Measurements from ENCODE around the gene ARHGEF6. TPM values are rescaled to one million over a fixed set of nuclear protein-coding genes. Genes with fewer than 3 reads are reported as not detected.

The ARHGEF6 gene
- polyA plus RNA-seq, 1 donor from 2014 or later, result 1.8 TPM

GRCh38 chrX:136742721-136743379 lies 37.9 kb downstream of the ARHGEF6 start:
- Histone ChIP-seq H3K79me2 (replicated peaks; ENCODE audit: insufficient read depth, low read length) (no peaks in the 10 kb centered on the region), H3K27ac (ENCODE audit: low read length) (no peak overlapping the region), H3K9me3 (ENCODE audit: low read length) (no peaks in the 10 kb centered on the region), H3K9ac (ENCODE audit: low read length) (no peak overlapping the region), H3F3A (ENCODE audit: insufficient read depth, low read length, poor library complexity, severe bottlenecking) (no peaks in the 10 kb centered on the region), H2AFZ (ENCODE audit: low read depth, low read length) (no peak overlapping the region), H3K36me3 (ENCODE audit: insufficient read depth, low read length) (no peaks in the 10 kb centered on the region), H4K20me1 (ENCODE audit: insufficient read depth) (no peaks in the 10 kb centered on the region), H3K4me3 (ENCODE audit: low read length) (no peak overlapping the region), H3K4me2 (ENCODE audit: low read length) (no peak overlapping the region), H3K27me3 (ENCODE audit: insufficient read depth, low read depth, low read length) (no peaks in the 10 kb centered on the region), H3K9me2 (ENCODE audit: insufficient read depth, low read length) (no peaks in the 10 kb centered on the region)
- no peak for TF ChIP-seq MXI1 (conservative IDR thresholded peaks at IDR 0.05; ENCODE audit: poor library complexity, severe bottlenecking)
- TF ChIP-seq TAF1 (IDR thresholded peaks at IDR 0.05; ENCODE audit: low read depth), result no peak
- TF ChIP-seq EP300 (conservative IDR thresholded peaks at IDR 0.05; ENCODE audit: poor library complexity, severe bottlenecking), result no peak
- TF ChIP-seq RAD21 (conservative IDR thresholded peaks at IDR 0.05), result no peak
- TF ChIP-seq POLR2AphosphoS5 (IDR thresholded peaks at IDR 0.05), result no peak
- TF ChIP-seq SMC3 (conservative IDR thresholded peaks at IDR 0.05; ENCODE audit: poor library complexity), result no peak
- no peak for TF ChIP-seq REST (IDR thresholded peaks at IDR 0.05; ENCODE audit: borderline replicate concordance)
- TF ChIP-seq CTCF (IDR thresholded peaks at IDR 0.05; ENCODE audit: poor library complexity, severe bottlenecking), result no peak
- TF ChIP-seq EZH2 (IDR thresholded peaks at IDR 0.05; ENCODE audit: borderline replicate concordance, insufficient read depth, low read length, poor library complexity, severe bottlenecking), result no peak

GRCh38 chrX:136738049-136738729 lies 42.5 kb downstream of the ARHGEF6 start:
- no peaks in the 10 kb centered on the region for H3K36me3 ChIP-seq (ENCODE audit: insufficient read depth, low read length)
- no peak overlapping the region for H3K4me2 ChIP-seq (ENCODE audit: low read length)
- H2AFZ ChIP-seq (ENCODE audit: low read depth, low read length), result no peak overlapping the region
- no peaks in the 10 kb centered on the region for H3K79me2 ChIP-seq (replicated peaks; ENCODE audit: insufficient read depth, low read length)
- H3K27me3 ChIP-seq (ENCODE audit: insufficient read depth, low read depth, low read length), result no peaks in the 10 kb centered on the region
- H3K9me2 ChIP-seq (ENCODE audit: insufficient read depth, low read length), result no peaks in the 10 kb centered on the region
- no peak overlapping the region for H3K9ac ChIP-seq (ENCODE audit: low read length)
- H3K9me3 ChIP-seq (ENCODE audit: low read length), result no peaks in the 10 kb centered on the region
- TF ChIP-seq CTCF (IDR thresholded peaks at IDR 0.05; ENCODE audit: poor library complexity, severe bottlenecking), result no peak
- no peak for TF ChIP-seq RAD21 (conservative IDR thresholded peaks at IDR 0.05)
- TF ChIP-seq REST (IDR thresholded peaks at IDR 0.05; ENCODE audit: borderline replicate concordance), result no peak
- TF ChIP-seq EP300 (conservative IDR thresholded peaks at IDR 0.05; ENCODE audit: poor library complexity, severe bottlenecking), result no peak
- no peak for TF ChIP-seq POLR2AphosphoS5 (IDR thresholded peaks at IDR 0.05)
- no peak for TF ChIP-seq MXI1 (conservative IDR thresholded peaks at IDR 0.05; ENCODE audit: poor library complexity, severe bottlenecking)
- no peak for TF ChIP-seq TAF1 (IDR thresholded peaks at IDR 0.05; ENCODE audit: low read depth)
- no peak for TF ChIP-seq EZH2 (IDR thresholded peaks at IDR 0.05; ENCODE audit: borderline replicate concordance, insufficient read depth, low read length, poor library complexity, severe bottlenecking)
- TF ChIP-seq SMC3 (conservative IDR thresholded peaks at IDR 0.05; ENCODE audit: poor library complexity), result no peak
- no peak overlapping the region for H3K4me3 ChIP-seq (ENCODE audit: low read length)
- no peaks in the 10 kb centered on the region for H3F3A ChIP-seq (ENCODE audit: insufficient read depth, low read length, poor library complexity, severe bottlenecking)
- H4K20me1 ChIP-seq (ENCODE audit: insufficient read depth), result no peaks in the 10 kb centered on the region
- no peak overlapping the region for H3K27ac ChIP-seq (ENCODE audit: low read length)
